Measurements from ENCODE around the gene TPM2.

DNA sequence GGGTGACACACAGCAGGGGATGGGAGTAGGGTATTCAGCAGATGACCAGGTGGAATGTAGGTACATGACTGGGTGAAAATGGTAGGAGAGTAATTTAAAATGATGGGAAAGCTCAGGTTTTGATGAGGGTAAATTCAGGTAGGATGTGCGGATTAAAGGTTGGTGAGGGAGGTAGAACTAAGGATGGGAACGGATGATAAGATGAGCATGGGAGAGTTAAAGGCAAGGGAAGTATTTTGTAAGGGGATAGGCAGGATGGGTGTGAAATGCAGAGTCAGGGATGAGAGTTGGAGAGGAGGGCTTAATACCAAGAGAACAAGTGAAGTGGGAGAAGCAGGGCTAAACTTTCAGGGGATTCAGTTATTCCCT is 40.7 kb upstream of the TPM2 start:
- TF ChIP-seq SPI1 (IDR thresholded peaks at IDR 0.05; ENCODE audit: low read depth, low read length) (no peak), POLR2A (IDR thresholded peaks at IDR 0.05; ENCODE audit: low read depth, low read length) (no peak), TAF1 (IDR thresholded peaks at IDR 0.05; ENCODE audit: low read depth, low read length) (no peak), POLR2AphosphoS5 (IDR thresholded peaks at IDR 0.05; ENCODE audit: low read depth, low read length) (no peak)
